NCI-H2107 treated with DMSO at 0.1 percent for 48 hours (cell line): ENCODE results near the gene PCGF5.
"Not testable (repeated sequence)": the region's sequence is repeated elsewhere in the genome, so short reads cannot be mapped to it uniquely, and the experiment has no call there.

Source experiments
- DNase-seq: peaks from one replicate; lab custom pipeline; 2025; ENCODE audit not compliant: unreplicated experiment; lab: John Stamatoyannopoulos, UW

PCGF5 gene

GRCh38 chr10:91284486-91285090, 64.1 kb downstream of the PCGF5 start:
- no peak for DNase-seq

- DNase-seq: no peak
Measured at GRCh38 chr10:91286572-91286971, 66.1 kb downstream of the PCGF5 start.

GRCh38 chr10:91287276-91287675, 66.8 kb downstream of the PCGF5 start:
- DNase-seq: no peak

GRCh38 chr10:91287912-91288311, 67.4 kb downstream of the PCGF5 start:
- no peak for DNase-seq

GRCh38 chr10:91289305-91289704, 68.8 kb downstream of the PCGF5 start:
- no peak for DNase-seq

- no peak for DNase-seq
Measured at GRCh38 chr10:91290607-91291006, 70.1 kb downstream of the PCGF5 start.

GRCh38 chr10:91294134-91294906, 73.9 kb downstream of the PCGF5 start:
- DNase-seq: no peak

- DNase-seq: no peak
Measured at GRCh38 chr10:91295346-91295745, 74.9 kb downstream of the PCGF5 start.

GRCh38 chr10:91296471-91296870, 76.0 kb downstream of the PCGF5 start:
- DNase-seq: peak; percentile 16

GRCh38 chr10:91298224-91298871, 77.9 kb downstream of the PCGF5 start:
- DNase-seq: peak; percentile 72

- no peak for DNase-seq
Measured at GRCh38 chr10:91299999-91300575, 79.6 kb downstream of the PCGF5 start.

- DNase-seq: not testable (repeated sequence)
Measured at GRCh38 chr10:91302946-91303345, 82.5 kb downstream of the PCGF5 start.

GRCh38 chr10:91305979-91306378, 85.5 kb downstream of the PCGF5 start:
- DNase-seq: not testable (repeated sequence)

- DNase-seq: no peak
Measured at GRCh38 chr10:91307489-91307888, 87.0 kb downstream of the PCGF5 start.

- no peak for DNase-seq
Measured at GRCh38 chr10:91309711-91310110, 89.2 kb downstream of the PCGF5 start.

GRCh38 chr10:91311601-91312381, 91.3 kb downstream of the PCGF5 start:
- DNase-seq: no peak

GRCh38 chr10:91312382-91312733, 91.9 kb downstream of the PCGF5 start:
- no peak for DNase-seq

- no peak for DNase-seq
Measured at GRCh38 chr10:91313796-91314485, 93.5 kb downstream of the PCGF5 start.

GRCh38 chr10:91316486-91316885, 96.0 kb downstream of the PCGF5 start:
- no peak for DNase-seq

GRCh38 chr10:91317541-91317940, 97.1 kb downstream of the PCGF5 start:
- DNase-seq: no peak

- DNase-seq: no peak
Measured at GRCh38 chr10:91319336-91319735, 98.9 kb downstream of the PCGF5 start.
